Anterior cingulate cortex (tissue), 58 donors: ENCODE data around the gene ASTN2.

Experiments
- DNase-seq, 58 donors: peaks; one replicate each; lab custom pipeline; 2025; lab: John Stamatoyannopoulos, UW

ASTN2 gene

DNA sequence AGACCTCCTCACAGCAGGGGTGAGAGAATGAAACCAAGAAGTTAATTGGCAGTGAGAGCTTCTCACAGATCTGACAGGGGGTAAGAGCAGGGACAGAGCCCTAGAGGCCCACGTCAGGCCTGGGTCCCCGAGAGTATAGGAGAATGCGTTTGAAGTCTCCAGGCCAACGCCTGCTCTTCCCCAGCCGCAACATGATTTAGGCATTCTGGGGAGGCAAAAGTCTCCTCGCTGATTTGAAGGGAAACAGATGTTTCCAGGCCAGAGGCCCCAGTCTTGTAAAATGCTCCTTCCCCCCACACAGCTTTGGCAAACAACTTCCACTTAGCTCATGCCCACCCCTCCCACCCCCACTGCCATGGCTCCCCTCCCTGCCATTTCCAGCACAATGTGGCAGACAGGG lies 966.9 kb downstream of the ASTN2 start:
- DNase-seq, result no peak

DNA sequence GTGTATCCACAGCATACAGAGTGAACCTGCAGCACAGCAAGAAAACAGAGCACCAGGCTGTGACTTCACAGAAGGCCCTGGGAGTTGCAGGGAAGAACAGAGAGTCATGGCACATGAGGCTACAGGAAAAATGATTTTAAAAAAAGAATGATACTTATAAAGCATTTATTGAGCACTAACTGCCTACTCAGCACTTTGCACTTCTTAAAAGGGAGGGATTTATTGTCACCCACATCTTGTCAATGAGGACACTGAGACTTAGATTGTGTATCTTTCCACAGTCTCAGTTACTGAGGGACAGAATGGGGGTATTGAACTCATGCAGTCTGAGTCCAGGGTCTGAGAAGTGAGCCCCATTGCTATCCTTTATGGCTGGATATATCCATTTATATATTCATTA lies 972.3 kb downstream of the ASTN2 start:
- no peak for DNase-seq

DNA sequence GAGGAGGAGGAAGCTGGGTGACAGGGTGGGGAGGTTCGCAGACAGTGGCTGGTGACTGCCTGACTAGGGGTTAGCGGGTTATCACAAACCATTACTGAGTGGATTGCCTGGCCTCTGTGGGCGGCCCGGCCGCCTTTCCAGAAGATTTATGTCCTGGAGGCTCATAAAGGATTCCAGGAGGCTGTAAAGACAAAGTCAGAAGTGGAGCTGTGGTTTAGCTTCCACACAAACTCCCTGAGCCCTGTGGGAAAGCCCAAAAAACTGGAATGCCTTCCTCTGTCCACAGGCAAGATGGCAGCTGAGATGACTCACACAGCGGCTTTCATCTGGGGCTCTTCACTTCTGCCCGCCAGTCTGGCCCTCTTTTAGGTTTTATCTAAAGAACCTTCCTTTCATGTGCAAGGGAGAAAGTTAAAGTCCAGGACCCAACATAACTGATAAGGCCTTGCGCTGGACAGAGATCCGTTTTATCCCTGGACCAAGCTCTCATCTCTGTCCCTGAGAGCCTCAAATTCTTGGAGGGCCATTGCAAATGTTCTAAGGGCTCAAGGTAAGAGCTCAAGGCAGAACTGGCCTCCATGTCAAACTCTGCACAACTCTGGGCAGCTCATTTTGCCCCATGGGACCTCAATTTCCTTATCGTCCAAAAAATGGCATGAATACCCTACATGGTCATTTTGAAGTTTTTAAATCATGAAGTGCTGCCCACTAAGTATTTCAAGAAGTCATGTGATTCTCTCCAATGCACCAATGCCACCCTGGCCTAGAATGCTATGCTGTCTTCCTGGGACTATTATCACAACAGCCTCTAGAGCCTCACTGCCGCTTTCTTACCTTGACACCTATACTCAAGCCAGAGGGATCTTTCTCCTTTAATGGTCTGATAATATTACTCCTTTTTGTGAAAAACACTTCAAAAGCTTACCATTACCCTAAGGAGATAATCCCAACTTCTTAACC lies 977.2 kb downstream of the ASTN2 start:
- DNase-seq, result no peak

DNA sequence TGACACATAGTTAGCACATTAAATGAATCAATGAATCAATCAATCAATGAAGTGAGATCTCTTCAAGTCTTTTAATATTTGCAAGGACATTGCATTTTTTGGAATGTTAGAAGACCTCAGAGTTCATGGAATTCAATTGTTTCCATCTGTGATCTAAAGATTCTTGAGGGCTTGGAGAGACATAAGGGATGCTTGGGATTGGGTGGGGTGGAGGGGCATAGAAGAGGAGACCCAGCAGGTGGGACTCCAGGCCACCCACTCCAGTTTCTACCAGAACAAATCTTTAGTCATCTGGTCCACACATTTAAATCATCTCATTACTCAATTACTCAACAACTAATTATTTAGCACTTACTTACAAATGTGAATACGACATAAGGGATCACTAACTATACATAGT lies 978.7 kb downstream of the ASTN2 start:
- DNase-seq, result no peak

DNA sequence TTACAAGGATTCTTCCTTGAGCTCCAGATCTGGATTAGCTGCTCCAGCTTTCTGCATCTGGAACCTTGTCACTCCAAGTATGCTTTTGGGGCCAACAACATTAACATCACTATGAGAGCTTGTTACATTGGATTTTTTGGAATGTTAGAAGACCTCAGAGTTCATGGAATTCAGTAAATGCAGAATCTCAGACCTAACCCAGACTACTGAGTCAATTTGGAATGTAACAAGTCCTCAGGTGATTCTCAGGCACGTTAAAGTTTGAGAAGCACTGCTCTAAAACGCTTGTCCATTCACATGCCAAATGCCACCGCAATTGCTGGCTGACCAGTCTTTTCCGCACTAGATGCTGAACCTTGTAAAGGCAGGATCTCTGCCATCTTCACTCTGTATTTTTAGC lies 979.2 kb downstream of the ASTN2 start:
- no peak for DNase-seq

DNA sequence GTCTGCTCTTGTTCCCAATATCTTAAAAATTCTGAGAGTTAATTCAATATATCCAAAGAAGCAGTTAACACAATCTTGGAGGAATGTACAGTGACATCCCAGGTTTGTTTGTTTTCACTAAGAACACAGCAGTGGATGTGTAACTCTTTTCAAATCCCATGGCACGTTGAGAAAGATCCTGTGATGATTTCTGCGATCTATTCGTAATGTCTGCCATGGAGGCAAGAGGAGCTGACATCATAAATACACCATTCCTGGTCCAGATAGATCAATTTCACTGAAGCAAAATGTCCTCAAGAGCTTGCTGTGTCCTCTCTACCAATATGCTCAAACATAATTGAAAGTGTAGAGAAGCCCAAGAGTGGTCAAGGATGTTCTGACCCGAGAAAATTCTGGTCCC lies 980.5 kb downstream of the ASTN2 start:
- DNase-seq, result no peak

DNA sequence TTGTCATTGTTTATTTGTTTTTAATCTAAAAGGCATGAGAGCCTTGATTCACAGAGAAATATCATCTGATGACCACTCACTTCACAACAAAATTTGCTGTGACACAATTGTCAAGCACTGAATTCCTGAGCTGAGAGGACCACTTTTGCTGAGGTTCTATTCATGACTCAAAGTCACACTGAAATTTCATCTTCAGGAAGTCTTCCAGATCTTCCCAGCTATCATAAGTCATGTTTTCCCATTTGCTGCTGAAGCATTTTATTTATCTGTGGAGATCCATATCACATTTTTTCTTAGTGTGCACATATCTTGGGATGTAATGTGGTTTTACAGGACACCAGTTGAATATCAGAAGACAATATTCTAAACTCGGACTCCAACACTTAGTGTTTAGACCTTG lies 982.8 kb downstream of the ASTN2 start:
- DNase-seq, result no peak

DNA sequence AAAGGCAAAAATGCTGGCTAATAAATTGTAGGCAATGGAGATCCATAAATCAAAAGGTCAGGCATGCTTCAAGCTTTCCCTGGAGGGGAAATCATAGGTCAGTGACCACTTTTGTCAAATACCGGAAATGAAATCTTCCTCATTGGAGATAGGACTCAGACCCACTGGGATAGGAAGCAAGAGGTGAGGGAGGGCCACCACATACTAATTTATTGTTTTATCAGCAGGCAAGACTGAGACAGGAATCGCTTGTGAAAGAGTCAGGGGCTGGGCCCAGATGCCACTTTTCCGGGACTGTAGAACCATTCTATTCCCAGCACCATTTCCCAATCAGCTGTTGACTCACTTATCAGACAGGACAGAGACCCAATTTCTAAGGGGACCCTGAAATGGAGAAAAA lies 984.0 kb downstream of the ASTN2 start:
- no peak for DNase-seq

DNA sequence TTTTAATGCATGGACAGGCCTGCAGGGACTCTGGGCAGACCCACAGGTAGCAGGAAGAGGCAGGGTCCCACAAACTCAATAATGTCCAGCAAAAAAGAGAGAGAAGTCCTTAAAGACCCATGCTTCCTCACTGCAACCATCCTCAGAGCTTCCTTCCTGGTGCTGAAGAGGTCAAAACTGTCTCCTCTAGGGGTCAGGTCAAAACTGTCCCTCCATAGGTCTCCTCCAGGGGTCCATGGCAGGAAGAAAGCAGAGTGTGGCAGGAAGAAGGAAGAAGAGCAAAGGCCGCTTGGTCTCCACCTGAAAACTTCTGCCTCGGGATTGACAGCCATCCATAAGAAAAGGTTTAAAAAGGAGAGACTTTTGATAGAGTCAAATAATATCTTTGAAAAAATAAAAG lies 989.6 kb downstream of the ASTN2 start:
- DNase-seq, result no peak

DNA sequence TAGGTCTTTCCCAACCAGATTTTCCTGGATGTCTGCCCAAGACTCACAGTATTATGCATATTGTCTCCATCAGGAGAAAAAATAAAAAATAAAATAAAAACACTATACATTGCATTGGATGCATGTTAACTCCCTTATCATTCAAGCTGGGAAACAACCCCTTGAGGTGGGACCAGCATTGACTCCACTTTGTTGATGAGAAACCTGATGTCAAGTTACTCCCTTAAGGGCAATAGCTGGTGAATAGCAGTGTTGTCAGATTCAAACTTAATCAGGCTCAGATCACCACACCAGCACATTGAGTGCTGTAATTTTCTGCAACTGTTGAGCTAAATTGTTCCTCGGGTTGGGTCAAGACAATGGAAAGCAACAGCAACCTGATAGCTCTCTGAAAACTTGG lies 991.7 kb downstream of the ASTN2 start:
- no peak for DNase-seq

DNA sequence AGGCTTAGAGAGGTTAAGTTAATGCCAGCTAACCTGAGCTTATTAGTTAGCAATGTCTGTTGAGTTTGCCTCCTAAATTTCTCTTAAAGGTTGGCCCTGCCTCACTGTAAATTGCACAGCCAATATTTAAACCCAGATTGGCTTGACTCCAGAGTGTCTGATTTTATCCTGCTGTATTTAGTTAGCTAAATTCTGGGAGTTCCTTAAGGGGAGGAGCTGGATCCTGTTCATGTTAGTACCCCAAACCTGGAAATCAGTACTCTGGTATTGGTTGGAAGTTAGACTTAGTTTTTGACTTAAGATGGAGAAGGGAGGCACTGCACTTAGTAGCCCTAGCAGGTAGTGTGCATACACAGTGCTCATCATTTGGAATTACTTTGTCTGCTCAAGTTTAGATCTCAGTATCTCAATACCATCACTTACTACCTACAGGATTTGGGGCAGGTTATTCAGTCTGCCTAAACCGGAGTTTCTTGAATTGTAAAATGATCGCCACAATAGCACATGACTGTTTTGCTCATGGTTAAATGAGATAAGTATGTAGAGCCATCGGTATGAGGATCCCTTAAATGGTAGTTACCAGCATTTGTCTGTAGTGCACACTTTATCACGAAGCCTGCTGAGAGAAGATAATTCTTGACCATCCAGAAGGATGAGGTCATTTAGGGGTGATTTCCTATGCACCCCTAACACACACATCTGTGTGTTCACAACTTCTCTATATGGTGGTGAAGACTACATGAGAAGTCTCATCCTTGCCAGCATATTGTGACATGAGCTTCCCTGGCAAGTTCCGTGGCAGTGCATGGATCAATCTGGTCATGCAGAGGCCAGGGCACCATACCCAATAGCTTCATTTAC lies 992.5 kb downstream of the ASTN2 start:
- no peak for DNase-seq

DNA sequence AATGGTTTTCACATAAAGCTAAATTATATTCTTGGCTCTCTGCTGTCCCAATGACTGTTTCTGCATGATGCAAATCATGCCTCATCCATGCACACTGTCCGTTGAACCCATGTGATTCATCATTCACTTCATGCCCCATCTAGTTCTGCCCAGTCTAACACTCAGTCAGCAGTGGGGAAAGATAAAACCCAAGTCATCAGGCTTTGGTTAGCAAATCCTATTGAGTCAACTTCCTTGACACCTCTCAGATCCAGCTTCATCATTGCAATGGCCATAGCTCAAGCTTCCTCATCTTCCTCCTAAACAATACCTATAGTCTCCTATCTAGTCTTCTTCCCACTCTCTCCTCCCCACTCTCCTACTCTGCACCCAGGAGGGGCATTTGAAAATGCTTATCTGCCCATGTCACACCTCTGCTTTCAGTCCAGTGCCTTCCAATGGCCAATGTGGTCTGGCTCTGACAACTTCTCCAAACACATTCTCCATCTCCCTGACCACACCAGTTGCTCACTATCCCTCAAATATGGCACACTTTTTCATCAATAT lies 993.8 kb downstream of the ASTN2 start:
- no peak for DNase-seq

DNA sequence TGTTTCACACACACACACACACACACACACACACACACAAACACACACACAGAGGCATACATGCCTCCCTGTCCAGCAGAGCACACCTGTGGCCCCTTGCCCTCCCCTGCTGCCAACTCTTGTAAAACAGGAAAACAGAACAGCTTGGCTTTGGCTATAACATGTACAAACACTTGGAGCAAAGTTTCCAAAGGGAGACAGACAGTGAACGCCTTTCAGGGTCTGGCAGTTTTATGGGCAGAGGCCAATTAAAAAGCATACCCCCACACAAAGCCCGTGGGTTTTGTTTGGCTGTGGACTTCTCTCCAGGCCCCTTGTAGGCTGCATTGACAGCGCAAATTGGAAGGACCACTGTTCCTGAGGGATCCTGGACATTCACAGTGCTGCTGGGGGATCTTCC lies 995.7 kb downstream of the ASTN2 start:
- DNase-seq, result no peak

DNA sequence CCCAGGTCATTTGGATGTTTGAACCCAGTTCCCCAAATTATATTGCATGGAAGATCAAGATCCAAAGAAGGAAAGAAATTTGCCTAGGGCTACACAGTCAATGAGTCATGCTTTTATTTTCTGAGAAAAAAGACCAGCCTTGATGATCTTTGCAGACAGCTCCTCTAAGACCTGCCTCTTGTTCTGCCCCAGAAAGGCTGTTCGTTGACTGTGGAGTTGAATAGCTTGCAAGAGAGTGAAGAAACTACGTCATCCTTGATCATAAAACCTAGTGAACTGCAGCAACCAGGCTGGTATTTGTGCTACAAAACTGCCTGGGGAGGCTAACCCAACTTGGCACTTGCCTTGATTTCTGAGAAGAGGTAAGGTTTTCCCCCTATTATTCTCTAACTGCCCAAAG lies 997.4 kb downstream of the ASTN2 start:
- DNase-seq, result no peak

DNA sequence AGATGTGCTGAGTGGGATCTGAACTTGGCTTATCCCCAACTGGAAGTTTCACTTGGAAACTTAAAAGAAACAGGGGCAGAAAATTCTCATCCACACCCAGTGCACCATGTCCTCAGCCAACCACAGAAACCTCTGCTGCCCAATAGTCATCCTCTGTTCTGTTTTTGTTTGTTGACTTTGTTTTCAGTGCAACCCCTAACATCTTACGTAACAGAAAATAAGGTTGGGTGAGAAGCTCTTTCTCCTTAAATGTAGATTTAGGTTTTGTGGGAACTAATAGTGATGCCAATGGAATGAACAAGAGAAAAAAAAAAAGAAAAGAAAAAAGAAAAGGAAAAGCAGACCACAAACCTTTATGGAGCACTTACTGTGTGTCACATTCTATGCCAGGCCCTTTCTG lies 998.4 kb downstream of the ASTN2 start:
- DNase-seq, result no peak

DNA sequence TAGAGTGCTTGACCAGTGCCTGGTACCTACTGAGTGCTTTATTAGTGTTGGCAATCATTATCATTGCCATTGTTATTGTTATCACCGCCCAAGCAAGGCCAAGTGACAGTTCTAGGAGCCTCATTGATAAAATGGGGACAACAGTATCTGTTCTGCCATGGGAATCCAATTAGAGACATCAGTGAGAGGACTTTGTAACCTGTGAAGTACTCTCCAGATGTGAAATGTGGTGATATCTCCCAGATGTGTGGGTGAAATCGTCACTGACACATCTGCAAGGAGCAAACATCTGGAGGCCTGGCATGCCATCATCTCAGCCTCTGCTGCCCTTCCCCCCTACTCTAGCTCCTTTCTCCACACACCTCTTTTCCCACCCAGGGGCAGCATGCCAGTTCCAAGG lies 1000.5 kb downstream of the ASTN2 start:
- no peak for DNase-seq

DNA sequence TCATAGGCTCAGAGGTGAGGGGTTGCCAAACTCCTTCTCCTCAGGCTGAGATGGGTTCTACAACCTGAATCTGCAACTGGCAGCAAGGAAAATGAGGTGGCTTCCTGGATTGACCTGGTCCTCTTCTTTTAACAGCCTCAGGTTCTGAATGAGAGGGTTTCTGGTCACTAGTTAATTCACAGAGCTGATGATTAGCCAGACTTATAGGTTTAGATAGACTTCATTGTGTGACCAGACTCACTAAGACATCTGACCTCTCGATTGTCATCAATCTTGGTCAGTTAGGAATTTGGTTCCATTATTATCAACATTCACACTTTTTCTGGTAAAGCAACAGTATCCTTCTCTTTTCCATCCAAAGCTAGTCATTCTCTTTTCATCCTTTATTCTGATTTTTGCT lies 1003.4 kb downstream of the ASTN2 start:
- DNase-seq, result no peak

DNA sequence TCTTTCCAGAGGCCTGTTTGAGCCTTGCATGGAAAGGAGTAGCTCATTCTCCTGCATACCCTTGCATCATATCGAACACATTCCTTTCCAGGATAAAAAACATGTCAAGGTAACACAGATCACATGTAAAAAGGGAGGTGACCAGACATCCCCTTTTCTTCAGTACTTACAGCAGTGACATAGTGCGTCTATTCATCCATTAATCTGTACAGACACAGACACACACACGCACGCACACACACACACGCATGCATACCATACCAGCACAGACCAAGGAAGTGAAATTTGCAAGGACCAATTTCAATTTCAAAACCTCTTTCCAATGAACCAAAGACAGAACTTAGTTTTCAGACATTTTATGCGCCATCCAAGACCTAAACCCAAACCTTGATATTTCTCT lies 1005.2 kb downstream of the ASTN2 start:
- no peak for DNase-seq

DNA sequence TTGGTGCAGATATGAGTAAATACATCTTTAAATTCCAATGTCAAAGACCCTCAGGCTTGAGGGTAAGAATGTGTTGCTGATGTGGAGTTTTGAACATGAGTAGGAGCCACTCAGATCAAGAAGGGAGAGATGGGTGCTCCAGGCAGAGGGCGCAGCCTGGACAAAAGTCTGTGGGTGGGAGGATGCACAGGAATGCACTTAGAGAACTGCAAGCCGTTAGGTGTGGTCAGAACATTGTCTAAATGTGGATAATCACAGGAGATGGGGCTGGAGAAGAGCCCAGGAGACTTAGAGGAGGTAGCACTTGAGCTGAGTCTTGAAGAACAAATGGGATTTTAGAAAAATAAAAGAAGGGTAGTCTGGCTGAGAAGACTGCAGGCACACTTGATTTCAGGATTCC lies 1005.7 kb downstream of the ASTN2 start:
- DNase-seq, result no peak

DNA sequence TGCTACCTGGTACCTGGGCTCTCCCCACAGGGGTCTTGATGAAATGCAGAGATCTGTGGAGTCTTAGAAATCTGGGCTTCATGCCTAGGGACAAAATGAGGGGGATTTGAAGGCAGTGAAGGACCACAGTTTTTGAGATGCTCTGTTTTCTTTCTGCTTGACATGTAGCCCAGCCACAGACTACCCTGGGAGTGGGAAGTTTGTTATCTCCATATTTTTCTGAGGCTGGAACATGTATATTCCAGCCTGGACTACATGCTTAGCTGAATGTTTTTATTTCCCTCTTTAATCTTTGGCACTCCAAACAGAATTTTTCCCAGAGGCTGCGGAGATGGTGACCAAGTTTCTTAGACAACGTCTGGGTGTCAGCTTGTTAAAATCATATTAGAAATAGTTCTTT lies 1008.4 kb downstream of the ASTN2 start:
- no peak for DNase-seq

DNA sequence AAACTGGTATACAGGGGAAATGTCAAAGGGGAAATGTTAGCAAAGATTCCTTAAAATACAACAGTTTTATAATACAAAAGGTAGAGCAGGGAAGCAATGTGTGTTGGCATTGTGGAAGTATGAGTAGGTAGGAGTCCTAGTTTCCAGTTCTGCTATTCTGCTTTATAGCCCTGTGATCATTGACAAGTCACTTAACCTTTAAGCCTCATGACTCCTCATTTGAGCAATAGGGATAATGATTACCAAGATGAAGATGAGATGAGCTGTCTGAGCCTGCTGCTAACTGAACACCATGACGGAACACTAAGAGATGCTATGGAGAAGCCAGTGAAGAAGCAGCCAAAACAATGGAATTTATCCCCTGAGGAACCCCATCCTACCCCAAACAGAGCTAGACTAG lies 1009.5 kb downstream of the ASTN2 start:
- DNase-seq, result no peak
